Measurements from ENCODE around the gene MARVELD1. TPM values are rescaled to one million over a fixed set of nuclear protein-coding genes. Genes with fewer than 3 reads are reported as not detected.
A peak's percentile ranks its signal among the peaks of the same experiment; 100 is the strongest.
"Not testable (repeated sequence)": the region's sequence is repeated elsewhere in the genome, so short reads cannot be mapped to it uniquely, and the experiment has no call there.

MARVELD1 gene
- total RNA-seq (2014; rRNA removed; shearing (Covaris generic)): 30.7 and 36.5 TPM in 2 replicates

DNA sequence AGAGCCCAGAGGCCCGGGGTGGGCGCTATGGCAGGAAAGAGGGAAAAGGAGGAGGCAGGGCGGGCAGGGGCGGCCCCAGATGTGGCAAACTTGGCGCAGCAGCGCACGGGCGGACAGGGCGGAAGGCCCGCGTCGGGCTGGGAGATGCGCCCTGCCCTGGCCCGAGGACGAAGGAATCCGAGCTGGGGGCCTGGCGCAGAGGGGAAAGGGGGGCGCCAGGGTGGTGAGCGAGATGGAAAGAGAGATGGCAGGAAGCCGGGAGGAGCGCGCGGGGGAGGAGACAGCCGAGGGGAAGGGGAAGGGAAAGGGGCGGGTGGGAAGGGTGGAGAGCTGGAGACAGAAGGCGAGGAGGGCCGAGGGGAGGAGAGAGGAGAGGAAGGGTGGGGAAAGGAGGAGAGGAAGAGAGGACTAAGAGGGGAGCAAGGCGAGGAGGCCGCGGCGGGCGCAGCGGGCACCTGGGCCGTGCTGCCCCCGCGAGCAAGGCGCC, at the start of gene MARVELD1:
MARVELD1 (plus strand) TSS at position 392 of the 487 bp plus-strand sequence. CDS start 147 bp downstream, outside the sequence.
- peak; percentile 63 to 88 for DNase-seq (ENCODE audit: low read depth in 1 of 2, low spot score in 2 of 2)
- peak within 1 kb of the TSS; percentile 86 for H3K4me3 ChIP-seq

DNA sequence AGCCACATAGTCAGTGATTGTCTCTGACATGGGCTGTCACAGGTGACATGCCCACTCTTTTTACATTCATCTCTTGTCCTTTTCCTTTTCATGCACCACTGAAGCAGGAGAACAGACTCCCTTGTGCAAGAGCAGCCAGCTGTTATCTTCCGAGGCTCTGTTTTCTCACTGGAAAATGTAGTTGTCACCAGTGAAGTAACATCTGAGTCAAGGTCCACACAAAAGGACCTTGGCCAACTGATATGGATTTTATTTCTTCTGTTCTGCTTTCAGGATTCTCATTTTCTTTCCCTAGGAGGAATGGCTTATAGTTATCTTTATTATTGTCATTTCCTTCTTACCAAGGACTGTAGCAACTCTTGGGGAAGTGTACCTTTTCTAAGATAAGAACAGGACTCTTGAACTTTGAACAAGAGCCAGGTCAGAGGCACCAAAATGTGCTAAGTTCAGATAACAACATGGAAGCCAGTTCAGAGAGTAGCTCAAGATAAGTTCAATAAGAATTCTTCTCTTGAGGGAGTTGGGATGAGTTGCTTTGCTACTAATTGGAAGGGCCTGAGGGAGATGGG, 49.2 kb upstream of the MARVELD1 start:
- Histone ChIP-seq H3K4me3 (no peak overlapping the region), H3K36me3 (peaks cover 63% of the 10 kb centered on the region), H3K4me1 (replicated peaks) (no peaks in the 10 kb centered on the region), H3K27me3 (replicated peaks) (no peaks in the 10 kb centered on the region), H3K27ac (no peak overlapping the region), H3K9me3 (replicated peaks) (no peaks in the 10 kb centered on the region)
- no peak for DNase-seq (ENCODE audit: low read depth in 1 of 2, low spot score in 2 of 2)

More for the DNA sequence above, at the start of gene MARVELD1:
- Histone ChIP-seq H3K27me3 (replicated peaks) (no peaks in the 10 kb centered on the region), H3K36me3 (peaks cover 39% of the 10 kb centered on the region), H3K4me1 (replicated peaks) (peaks cover 39% of the 10 kb centered on the region), H3K9me3 (replicated peaks) (no peaks in the 10 kb centered on the region; the same call in 1 of the 2 replicates), H3K27ac (peak within 1 kb of the TSS; percentile 83)

DNA sequence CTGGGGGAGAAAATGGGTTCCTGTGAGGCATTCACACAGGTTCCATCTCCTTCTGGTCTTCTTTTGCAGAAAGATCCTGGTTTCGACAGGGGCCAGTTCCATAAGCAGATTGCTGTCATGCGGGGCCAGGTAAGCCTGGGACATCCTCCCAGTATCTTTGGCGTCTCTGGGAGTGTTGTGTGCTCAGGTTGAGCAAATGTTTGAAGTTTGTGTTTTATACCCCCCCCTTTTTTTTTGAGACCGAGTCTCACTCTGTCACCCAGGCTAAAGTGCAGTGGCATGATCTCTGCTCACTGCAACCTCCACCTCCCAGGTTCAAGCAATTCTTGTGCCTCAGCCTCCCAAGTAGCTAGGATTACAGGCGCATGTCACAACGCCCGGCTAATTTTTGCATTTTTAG, 46.5 kb upstream of the MARVELD1 start:
- Histone ChIP-seq H3K27me3 (replicated peaks) (no peaks in the 10 kb centered on the region), H3K4me3 (no peak overlapping the region), H3K36me3 (peaks cover 74% of the 10 kb centered on the region), H3K27ac (no peak overlapping the region), H3K4me1 (replicated peaks) (no peaks in the 10 kb centered on the region), H3K9me3 (replicated peaks) (no peaks in the 10 kb centered on the region)
- no peak for DNase-seq (ENCODE audit: low read depth in 1 of 2, low spot score in 2 of 2)

DNA sequence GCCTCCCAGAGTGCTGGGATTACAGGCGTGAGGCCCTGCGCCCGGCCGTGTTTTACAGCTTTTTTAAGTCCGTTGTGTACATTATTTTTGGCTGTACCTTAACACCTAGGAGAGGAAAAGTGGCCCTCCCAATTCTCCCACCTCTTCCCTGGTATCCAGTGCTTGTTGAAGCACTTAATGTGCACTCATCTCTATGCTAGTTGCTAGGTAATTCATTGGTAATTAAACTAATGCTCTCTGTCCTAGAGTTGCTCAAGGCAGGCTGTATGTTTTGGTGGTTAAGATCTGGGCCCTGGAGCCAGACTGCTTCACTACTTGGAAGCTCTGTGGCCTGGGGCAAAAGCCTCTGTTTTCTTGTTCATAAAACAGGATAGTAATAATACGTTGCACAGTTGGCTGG, 46.1 kb upstream of the MARVELD1 start:
- H3K36me3 ChIP-seq: peaks cover 72% of the 10 kb centered on the region
- DNase-seq (ENCODE audit: low read depth in 1 of 2, low spot score in 2 of 2): no peak
- H3K4me3 ChIP-seq: no peak overlapping the region
- no peaks in the 10 kb centered on the region for H3K9me3 ChIP-seq (replicated peaks)
- H3K27me3 ChIP-seq (replicated peaks): no peaks in the 10 kb centered on the region
- no peaks in the 10 kb centered on the region for H3K4me1 ChIP-seq (replicated peaks)
- no peak overlapping the region for H3K27ac ChIP-seq

DNA sequence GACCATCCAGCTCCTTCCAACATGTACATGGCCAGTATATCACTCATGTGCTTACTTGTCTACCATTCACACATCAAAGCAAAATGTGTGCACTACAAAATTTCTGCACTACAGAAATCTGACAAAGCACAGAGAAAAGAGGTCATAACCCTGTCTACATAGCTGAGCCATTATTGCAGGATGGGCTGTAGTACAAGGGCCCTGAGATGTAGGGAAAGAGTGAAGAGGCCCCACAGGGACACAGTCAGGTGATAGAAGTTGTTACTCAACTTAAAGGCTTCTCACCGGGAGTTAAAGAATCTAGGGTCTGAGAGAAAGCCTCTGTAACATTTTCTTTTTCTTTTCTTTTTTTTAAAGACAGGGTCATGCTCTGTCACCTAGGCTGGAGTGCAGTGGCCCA, 44.0 kb upstream of the MARVELD1 start:
- Histone ChIP-seq H3K4me3 (no peak overlapping the region), H3K27ac (no peak overlapping the region), H3K9me3 (replicated peaks) (no peaks in the 10 kb centered on the region), H3K36me3 (peaks cover 73% of the 10 kb centered on the region), H3K4me1 (replicated peaks) (no peaks in the 10 kb centered on the region), H3K27me3 (replicated peaks) (no peaks in the 10 kb centered on the region)
- no peak for DNase-seq (ENCODE audit: low read depth in 1 of 2, low spot score in 2 of 2)

DNA sequence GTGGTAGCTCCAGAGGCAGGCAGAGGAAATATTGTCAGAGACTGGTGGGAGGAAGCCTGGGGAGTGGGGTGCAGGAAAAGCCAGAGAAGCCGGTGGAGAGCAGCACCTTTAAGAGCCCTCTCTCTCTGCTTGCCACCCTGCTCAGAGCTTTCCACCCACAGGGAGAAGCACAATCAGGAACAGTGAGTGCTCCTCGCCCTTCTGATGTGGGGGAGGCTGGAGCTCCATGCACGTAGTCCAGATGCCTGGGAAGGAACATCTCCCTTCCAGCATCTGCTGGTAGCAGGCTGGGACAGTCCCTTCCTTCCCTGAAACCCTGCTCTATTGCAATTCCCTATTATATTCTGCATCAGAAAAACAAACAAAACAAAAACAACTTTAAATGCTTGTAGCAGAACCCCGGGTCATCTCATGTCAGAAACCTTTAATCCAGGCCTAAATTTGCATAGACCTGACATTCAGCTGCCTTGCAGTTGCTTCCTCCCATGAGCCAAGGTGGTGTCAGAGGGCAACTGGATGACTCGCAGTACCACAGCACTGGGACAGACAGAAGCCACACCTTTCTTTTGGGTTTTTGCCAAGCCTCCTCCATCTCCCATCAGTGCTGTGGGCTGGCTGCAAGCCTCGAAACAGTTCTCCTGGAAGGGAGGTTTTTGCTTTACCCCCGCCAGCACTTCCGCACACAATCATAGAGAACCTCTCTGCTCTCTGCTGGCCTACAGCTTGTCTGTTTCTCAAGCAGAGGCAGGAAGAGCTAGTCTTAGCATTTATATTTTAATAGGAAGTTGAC, 39.6 kb upstream of the MARVELD1 start:
- DNase-seq (ENCODE audit: low read depth in 1 of 2, low spot score in 2 of 2): no peak

DNA sequence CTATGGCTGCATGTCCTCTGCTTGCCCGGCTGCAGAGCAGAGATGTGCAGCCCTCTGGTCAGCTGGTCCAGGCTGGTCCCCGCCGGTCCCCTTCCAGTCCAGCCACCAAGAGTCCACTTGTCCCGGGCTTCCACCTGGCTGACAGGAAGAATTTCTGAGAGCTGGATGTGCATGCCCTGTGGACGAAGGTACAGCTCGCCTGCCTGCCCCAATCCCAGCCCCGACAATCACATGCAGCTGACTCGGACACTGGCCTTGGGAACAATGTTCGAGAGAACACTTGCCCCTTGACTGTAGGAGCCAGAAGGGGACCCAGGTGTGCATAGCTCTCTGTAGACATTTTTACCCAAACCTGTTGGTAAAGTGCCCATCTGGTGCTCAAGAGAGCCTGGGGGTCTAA, 38.3 kb upstream of the MARVELD1 start:
- Histone ChIP-seq H3K9me3 (replicated peaks) (no peaks in the 10 kb centered on the region), H3K4me3 (no peak overlapping the region), H3K27ac (no peak overlapping the region), H3K4me1 (replicated peaks) (no peaks in the 10 kb centered on the region), H3K27me3 (replicated peaks) (no peaks in the 10 kb centered on the region), H3K36me3 (peaks cover 63% of the 10 kb centered on the region)
- DNase-seq (ENCODE audit: low read depth in 1 of 2, low spot score in 2 of 2): no peak

More for the DNA sequence above, 39.6 kb upstream of the MARVELD1 start:
- Histone ChIP-seq H3K4me3 (no peak overlapping the region), H3K36me3 (peaks cover 67% of the 10 kb centered on the region), H3K27me3 (replicated peaks) (no peaks in the 10 kb centered on the region), H3K9me3 (replicated peaks) (no peaks in the 10 kb centered on the region), H3K4me1 (replicated peaks) (no peaks in the 10 kb centered on the region), H3K27ac (no peak overlapping the region)

DNA sequence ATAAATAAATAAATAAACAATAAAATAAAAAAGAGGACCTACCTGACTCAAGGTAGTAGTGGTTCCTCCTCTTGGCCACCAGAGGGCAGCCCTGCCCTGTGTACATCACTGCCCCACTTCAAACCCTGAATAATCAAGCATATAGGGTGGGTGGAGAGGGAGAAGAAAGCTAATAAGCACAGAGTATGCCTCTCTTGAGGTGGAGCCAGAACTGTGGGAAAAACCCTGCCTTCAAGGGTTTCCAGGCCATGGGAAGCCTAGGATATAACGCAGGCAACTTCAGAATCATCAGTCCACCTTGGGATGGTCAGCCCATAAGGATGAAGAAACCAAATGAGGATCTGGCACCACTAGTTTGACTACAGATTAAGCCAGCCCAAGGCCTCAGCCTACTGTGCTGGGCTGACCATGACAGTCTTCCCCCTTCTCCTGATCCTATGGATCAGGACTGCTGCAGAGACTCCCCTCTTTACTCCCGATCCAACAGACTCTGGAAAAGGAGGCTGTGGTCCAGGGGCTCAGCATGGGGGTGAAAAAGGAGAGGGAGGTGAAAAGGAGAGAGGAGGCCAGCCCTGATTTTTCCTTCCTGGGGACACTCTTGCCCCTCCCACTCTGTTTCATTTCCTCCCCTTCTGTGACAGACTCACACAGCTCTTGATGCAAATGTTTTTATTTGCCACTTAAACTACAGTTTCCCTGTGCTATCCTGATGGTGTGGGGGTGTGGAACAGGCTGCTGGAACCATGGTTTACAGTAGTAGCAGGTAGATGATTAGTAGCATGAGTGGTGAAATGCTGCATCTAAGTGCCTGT, 36.6 kb upstream of the MARVELD1 start:
- H3K9me3 ChIP-seq (replicated peaks): no peaks in the 10 kb centered on the region
- DNase-seq (ENCODE audit: low read depth in 1 of 2, low spot score in 2 of 2): peak in 1 of 2 experiments; percentile 47
- H3K4me3 ChIP-seq: no peak overlapping the region
- H3K27ac ChIP-seq: no peak overlapping the region
- H3K36me3 ChIP-seq: peaks cover 52% of the 10 kb centered on the region
- no peaks in the 10 kb centered on the region for H3K4me1 ChIP-seq (replicated peaks)
- no peaks in the 10 kb centered on the region for H3K27me3 ChIP-seq (replicated peaks)

DNA sequence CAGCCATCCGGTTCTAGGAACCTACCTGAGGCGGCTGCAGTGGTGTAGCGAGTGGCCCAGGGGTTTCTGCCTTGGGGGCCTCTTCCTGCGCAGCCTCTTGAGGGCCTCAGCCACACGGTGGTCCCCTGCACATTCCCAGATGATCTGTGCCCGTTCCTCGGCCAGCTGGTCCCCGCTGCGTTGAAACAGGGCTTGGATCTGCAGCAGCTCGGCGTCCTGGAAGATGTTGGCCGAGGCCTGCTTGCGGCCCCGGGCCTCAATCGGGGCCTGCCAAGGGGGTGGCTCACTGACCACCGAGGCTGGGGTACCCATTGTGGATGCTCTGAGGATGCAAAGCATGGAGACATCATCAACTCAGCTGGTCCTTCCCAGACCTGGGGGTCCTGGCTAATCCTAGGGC, 33.9 kb upstream of the MARVELD1 start:
- Histone ChIP-seq H3K27me3 (replicated peaks) (no peaks in the 10 kb centered on the region), H3K27ac (no peak overlapping the region), H3K36me3 (peaks cover 32% of the 10 kb centered on the region), H3K4me3 (no peak overlapping the region), H3K4me1 (replicated peaks) (no peaks in the 10 kb centered on the region), H3K9me3 (replicated peaks) (no peaks in the 10 kb centered on the region)
- DNase-seq (ENCODE audit: low read depth in 1 of 2, low spot score in 2 of 2): no peak

DNA sequence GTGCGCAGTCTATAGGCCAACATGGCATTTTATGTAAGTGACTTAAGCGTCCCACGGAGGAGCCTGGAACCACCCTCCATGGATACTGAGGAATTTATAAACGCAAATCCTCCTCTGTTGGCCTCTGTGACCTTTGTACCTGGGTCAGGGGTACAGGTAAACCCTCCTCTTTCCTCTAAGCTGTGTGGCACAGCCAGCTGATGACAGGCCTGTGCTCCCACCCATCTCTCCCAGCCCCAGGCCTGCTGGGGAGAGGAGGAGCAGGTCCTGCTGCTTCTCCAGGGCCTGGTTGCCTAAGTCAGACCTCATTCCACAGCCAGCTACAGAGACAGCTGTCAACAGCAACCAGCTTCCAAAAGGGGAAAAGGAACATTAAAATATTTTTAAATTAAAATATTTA, 31.5 kb upstream of the MARVELD1 start:
- Histone ChIP-seq H3K4me3 (no peak overlapping the region), H3K27ac (no peak overlapping the region)
- no peak for DNase-seq (ENCODE audit: low read depth in 1 of 2, low spot score in 2 of 2)

DNA sequence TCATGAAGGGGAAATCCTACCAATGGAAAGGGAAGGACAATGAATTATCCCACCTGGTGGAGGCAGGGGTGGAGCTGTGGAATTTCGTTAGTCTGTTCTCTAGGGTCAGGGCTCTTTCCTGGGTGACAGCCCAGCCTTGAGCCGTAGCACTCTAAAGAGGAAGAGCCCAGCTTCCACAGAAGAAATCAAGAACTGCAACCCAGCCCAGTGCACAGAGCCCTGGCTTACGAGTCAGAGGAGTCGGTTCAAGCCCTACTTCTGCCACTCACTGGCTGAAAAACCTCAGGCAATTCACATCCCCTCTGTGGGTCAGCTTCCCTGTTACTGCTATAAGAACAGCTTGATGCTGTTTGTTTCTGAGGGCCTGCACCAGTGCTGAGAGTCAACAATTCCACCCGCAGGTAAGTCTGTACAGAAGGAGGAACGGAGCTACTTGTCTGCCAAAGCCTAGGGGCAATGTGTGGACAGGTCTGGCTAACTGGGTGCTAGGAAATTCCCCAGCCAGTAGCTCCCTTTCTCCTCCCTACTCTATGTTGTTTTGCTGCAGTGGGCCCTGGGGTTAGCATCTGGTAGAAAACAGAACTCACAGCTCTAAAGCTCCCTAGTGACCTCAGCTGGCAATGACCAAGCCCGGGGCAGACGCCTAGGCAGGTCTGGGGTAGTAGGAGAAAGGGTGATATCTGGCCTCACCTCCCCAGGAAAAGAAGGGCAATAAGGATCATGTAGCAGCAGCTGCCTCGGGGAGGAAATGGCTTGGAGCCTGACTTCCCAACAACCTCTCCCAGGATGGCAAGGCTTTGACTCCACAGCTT, 29.8 kb upstream of the MARVELD1 start:
- Histone ChIP-seq H3K27ac (no peak overlapping the region), H3K4me1 (replicated peaks) (peaks cover 30% of the 10 kb centered on the region), H3K36me3 (peaks cover 3% of the 10 kb centered on the region; the same call in 1 of the 2 replicates), H3K9me3 (replicated peaks) (no peaks in the 10 kb centered on the region), H3K4me3 (no peak overlapping the region), H3K27me3 (replicated peaks) (no peaks in the 10 kb centered on the region)
- no peak for DNase-seq (ENCODE audit: low read depth in 1 of 2, low spot score in 2 of 2)

More for the DNA sequence above, 31.5 kb upstream of the MARVELD1 start:
- Histone ChIP-seq H3K27me3 (replicated peaks) (no peaks in the 10 kb centered on the region), H3K36me3 (peaks cover 10% of the 10 kb centered on the region), H3K9me3 (replicated peaks) (no peaks in the 10 kb centered on the region), H3K4me1 (replicated peaks) (peaks cover 16% of the 10 kb centered on the region)

DNA sequence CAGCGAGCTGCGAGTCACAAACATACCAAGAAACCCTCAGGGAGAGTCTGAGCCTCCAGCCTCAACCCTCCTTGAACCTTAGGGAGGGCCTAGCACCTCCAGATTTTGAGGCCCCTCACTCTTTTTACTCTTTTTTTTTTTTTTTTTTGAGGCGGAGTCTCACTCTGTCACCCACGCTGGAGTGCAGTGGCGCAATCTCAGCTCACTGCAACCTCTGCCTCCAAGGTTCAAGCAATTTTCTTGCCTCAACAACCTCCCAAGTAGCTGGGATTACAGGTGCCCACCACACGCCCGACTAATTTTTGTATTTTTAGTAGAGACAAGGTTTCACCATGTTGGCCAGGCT, 29.2 kb upstream of the MARVELD1 start:
- peaks cover 36% of the 10 kb centered on the region for H3K4me1 ChIP-seq (replicated peaks)
- H3K27me3 ChIP-seq (replicated peaks); H3K9me3 ChIP-seq (replicated peaks); DNase-seq (ENCODE audit: low read depth in 1 of 2, low spot score in 2 of 2); H3K36me3 ChIP-seq; H3K27ac ChIP-seq; H3K4me3 ChIP-seq: not testable (repeated sequence)

DNA sequence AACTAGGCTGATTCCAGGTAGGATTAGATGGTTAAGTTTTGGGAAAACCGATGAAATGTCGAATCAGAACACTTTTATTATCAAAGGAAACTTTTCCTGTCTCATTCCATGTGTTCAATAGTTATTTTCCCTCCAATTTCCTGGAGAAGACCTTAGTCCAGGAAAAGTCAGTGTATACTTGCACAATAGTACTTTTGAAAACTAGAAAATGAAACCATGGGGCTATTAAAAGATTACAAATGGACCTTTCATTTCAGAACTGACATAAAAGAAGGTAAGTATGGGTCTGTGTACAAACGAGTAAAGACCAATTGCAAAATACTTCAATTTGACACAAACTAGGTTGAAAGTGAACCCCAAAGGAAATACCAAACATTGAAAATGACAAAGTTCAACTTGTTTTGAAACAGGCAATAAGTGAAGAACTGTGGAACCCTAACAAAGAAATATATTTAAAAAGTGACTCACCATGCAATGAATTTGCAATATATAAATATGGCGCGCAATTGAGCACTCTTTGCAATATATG, 28.6 kb upstream of the MARVELD1 start:
- Histone ChIP-seq H3K27ac (no peak overlapping the region), H3K4me3 (no peak overlapping the region), H3K4me1 (replicated peaks) (peaks cover 42% of the 10 kb centered on the region), H3K9me3 (replicated peaks) (no peaks in the 10 kb centered on the region), H3K27me3 (replicated peaks) (no peaks in the 10 kb centered on the region), H3K36me3 (no peaks in the 10 kb centered on the region; the same call in 1 of the 2 replicates)
- DNase-seq (ENCODE audit: low read depth in 1 of 2, low spot score in 2 of 2): no peak
